Esophagus squamous epithelium (tissue), 5 donors: ENCODE results near the gene NEDD8. TPM values are rescaled to one million over a fixed set of nuclear protein-coding genes. Genes with fewer than 3 reads are reported as not detected.

Experiments used
- DNase-seq: peaks from one replicate; lab custom pipeline; 2025; lab: John Stamatoyannopoulos, UW
- H3K27ac ChIP-seq, 4 donors: fragments of 200-600 bp; sonication (generic); one replicate each; pipeline ENCODE4 v1.5.1; 2016 to 2019; ENCODE audit warnings: mild to moderate bottlenecking in 1 of 4
- H3K27me3 ChIP-seq, 4 donors: fragments of 200-600 bp; sonication (generic); 1 replicate in 3 of 4; 2 replicates in 1 of 4; pipeline versions ENCODE4 v1.5.1 to v1.6.0; 2017 to 2021; ENCODE audit warnings: antibody characterized with exemption in 1 of 4
- H3K36me3 ChIP-seq, 3 donors: fragments of 200-600 bp; sonication (generic); one replicate each; pipeline ENCODE4 v1.5.1; 2016 to 2019
- H3K4me1 ChIP-seq, 3 donors: fragments of 200-600 bp; sonication (generic); one replicate each; pipeline ENCODE4 v1.5.1; 2017 to 2019
- H3K4me3 ChIP-seq, 4 donors: fragments of 200-600 bp; sonication (generic); 1 replicate in 3 of 4; 2 replicates in 1 of 4; pipeline ENCODE4 v1.5.1; 2016 to 2019; ENCODE audit warnings: mild to moderate bottlenecking in 2 of 4, moderate library complexity in 1 of 4
- H3K9me3 ChIP-seq, 3 donors: fragments of 200-600 bp; sonication (generic); one replicate each; pipeline ENCODE4 v1.5.1; 2016 to 2019
- CTCF ChIP-seq, 6 experiments: fragments of 450-650 bp in 4 of 6; fragments of 200-600 bp in 2 of 6; sonication (generic) in 2 of 6; IDR thresholded peaks; one replicate each; pipeline ENCODE4 v1.5.1; 2016 to 2019; ENCODE audit warnings: antibody characterized with exemption in 6 of 6, mild to moderate bottlenecking in 4 of 6, moderate library complexity in 4 of 6
- POLR2A ChIP-seq, 4 donors: fragments of 450-650 bp; IDR thresholded peaks; one replicate each; pipeline ENCODE4 v1.6.1; 2017; ENCODE audit warnings: antibody characterized with exemption in 4 of 4, mild to moderate bottlenecking in 4 of 4, moderate library complexity in 3 of 4
- WGBS, 2 donors: methylation state at CpG; one replicate each; pipeline ENCODE4 v1.1.5; 2018; 5-methylcytosine and 5-hydroxymethylcytosine counted together
- intact Hi-C: fragments of 100-400 bp; cut with DNase I; formaldehyde crosslinking; loops from one replicate; pipeline ENCODE4 v1.15.0; 2022
- total RNA-seq, 4 donors: library from RNA; depleted of rRNA; stranded (reverse); fragments of >200 nt; gene quantifications; one replicate each; pipeline ENCODE4 v1.1.0, GENCODE V29; 2016
- donor health status: DM: yes; HTN: yes; CAD: no.

The NEDD8 gene
- 100 to 1,000 TPM in 3 of 4 donors, 10 to 100 TPM in 1; 93.1 to 182 (median 121) TPM for total RNA-seq

DNA sequence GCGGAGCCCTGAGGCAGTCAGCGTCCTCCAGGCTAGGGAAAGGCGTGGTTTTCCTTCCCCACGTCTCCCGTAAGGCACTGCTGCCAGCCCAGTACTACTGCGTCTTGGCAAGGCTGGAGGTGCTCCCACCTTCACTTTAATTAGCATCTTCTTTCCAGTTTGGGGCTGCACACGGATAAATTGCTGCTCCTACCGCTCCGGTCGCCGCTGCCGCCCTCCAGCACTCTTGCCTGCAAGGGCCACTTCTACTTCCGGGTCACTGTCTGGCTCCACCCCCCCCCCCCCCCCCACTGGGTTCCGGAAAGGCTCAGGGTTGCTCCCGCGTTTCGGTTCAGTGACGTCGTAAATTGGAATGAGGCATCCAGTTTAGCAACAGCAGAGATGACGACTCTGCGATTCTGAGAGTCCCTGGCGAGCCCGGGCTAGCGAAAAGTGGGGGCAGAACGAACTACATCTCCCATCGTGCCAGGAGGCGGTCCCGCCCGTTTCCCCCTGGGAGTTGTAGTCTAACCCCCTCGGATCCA is at the start of gene NEDD8:
Gene NEDD8 (minus strand): TSS at position 247 of the 524 bp plus-strand sequence. CDS start 100 bp downstream, at position 147.
- peak within 1 kb of the TSS; percentile 60 to 97 (median 71) for H3K4me3 ChIP-seq
- H3K27me3 ChIP-seq = no peaks in the 10 kb centered on the region
- intact Hi-C loops = no loop called here
- TF ChIP-seq CTCF (IDR thresholded peaks at IDR 0.05) = no peak
- peak in 3 of 4 donors; percentile 53 to 74 (median 63) for TF ChIP-seq POLR2A (IDR thresholded peaks at IDR 0.05)
- peak; percentile 73 for DNase-seq
- peaks cover 0 to 40% (median 7%) of the 10 kb centered on the region in 3 donors for H3K36me3 ChIP-seq
- H3K9me3 ChIP-seq = no peaks in the 10 kb centered on the region
- peak within 1 kb of the TSS; percentile 86 to 97 (median 88) for H3K27ac ChIP-seq
- H3K4me1 ChIP-seq = peaks cover 20 to 48% (median 33%) of the 10 kb centered on the region in 3 donors
- WGBS, 2 donors = 0 to 3% methylated on average over 10 to 14 of the region's 30 CpGs

- H3K9me3 ChIP-seq = no peaks in the 10 kb centered on the region
- intact Hi-C loops = no loop called here
- H3K27me3 ChIP-seq = no peaks in the 10 kb centered on the region
- H3K36me3 ChIP-seq = no peaks in the 10 kb centered on the region
- peaks cover 34 to 98% (median 53%) of the 10 kb centered on the region in 3 donors for H3K4me1 ChIP-seq
- no peak overlapping the region for H3K4me3 ChIP-seq
- peak overlapping the region; percentile 67 to 88 (median 78) for H3K27ac ChIP-seq
- no peak for TF ChIP-seq CTCF (IDR thresholded peaks at IDR 0.05)
- TF ChIP-seq POLR2A (IDR thresholded peaks at IDR 0.05) = no peak
- no peak for DNase-seq
- 84 to 91% methylated on average over 5 to 7 of the region's 7 CpGs for WGBS, 2 donors
Measured at GRCh38 chr14:24281636-24282035, 49.5 kb upstream of the NEDD8 start.

GRCh38 chr14:24280797-24281460 is 48.8 kb upstream of the NEDD8 start:
- intact Hi-C loops = no loop called here

DNA sequence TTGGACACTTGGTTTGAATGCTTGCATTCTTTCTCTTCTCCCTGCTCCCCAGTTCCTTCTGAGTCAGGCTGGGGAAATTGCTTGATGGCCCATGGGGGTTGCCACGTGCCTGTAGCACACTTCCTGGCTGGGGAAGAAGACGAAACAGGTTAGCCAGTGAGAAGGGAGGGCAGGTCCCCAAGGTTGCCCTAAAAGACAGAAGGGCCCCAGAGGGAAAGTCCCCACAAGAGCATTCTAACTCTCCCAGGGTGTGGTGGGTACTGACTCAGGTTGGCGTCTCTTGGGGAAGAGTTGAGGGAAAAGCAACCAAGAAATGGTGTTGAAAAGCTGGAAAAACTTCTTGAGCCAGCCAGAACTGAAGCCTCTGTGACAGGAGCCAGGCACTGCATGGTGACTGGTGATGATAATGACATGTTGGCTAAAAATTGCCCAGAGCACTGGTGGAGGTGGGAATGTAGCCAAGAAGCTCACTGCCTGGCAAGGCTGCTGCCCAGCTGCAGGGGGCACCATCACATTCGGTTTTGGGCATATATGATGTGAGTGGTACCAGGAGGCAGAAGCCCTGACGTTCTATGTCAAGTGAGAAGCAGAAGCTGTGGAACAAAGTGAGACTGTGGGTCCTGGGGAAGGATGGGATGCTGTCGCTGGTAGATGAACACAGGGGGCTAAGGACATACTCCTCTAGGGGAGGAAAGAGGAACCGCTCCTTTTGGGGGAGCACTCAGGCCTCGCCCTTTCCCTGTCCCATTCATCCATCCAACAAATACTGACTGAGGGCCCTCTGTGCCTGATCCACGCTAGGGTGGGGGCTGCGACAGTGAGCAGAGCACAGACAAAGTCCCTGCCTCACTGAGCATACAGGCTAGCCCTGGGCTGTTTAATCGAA is 47.4 kb upstream of the NEDD8 start:
- no peaks in the 10 kb centered on the region for H3K27me3 ChIP-seq

More at GRCh38 chr14:24280797-24281460, 48.8 kb upstream of the NEDD8 start:
- no peak overlapping the region for H3K4me3 ChIP-seq
- TF ChIP-seq CTCF (IDR thresholded peaks at IDR 0.05) (no peak), POLR2A (IDR thresholded peaks at IDR 0.05) (no peak)
- H3K27me3 ChIP-seq = no peaks in the 10 kb centered on the region
- DNase-seq = no peak
- H3K36me3 ChIP-seq = no peaks in the 10 kb centered on the region
- WGBS, 2 donors = 65 to 68% methylated on average over 6 of the region's 6 CpGs
- H3K4me1 ChIP-seq = peaks cover 29 to 96% (median 48%) of the 10 kb centered on the region in 3 donors
- H3K27ac ChIP-seq = peak overlapping the region; percentile 67 to 88 (median 78)
- H3K9me3 ChIP-seq = no peaks in the 10 kb centered on the region

More for the DNA sequence above, 47.4 kb upstream of the NEDD8 start:
- H3K4me3 ChIP-seq = no peak overlapping the region
- DNase-seq = no peak
- peaks cover 26 to 96% (median 45%) of the 10 kb centered on the region in 3 donors for H3K4me1 ChIP-seq
- H3K27ac ChIP-seq = peak overlapping the region; percentile 67 to 88 (median 78)
- no peaks in the 10 kb centered on the region for H3K9me3 ChIP-seq
- 50 to 72% methylated on average over 9 to 11 of the region's 11 CpGs for WGBS, 2 donors
- intact Hi-C loops = no loop called here
- H3K36me3 ChIP-seq = no peaks in the 10 kb centered on the region
- peak in 5 of 6 experiments; percentile 10 to 69 (median 42) for TF ChIP-seq CTCF (IDR thresholded peaks at IDR 0.05)
- no peak for TF ChIP-seq POLR2A (IDR thresholded peaks at IDR 0.05)
